ENCODE measurements around the gene SLC22A23. TPM values are rescaled to one million over a fixed set of nuclear protein-coding genes. Genes with fewer than 3 reads are reported as not detected.

The SLC22A23 gene
- total RNA-seq, 2 experiments from 2014 or later: not detected

DNA sequence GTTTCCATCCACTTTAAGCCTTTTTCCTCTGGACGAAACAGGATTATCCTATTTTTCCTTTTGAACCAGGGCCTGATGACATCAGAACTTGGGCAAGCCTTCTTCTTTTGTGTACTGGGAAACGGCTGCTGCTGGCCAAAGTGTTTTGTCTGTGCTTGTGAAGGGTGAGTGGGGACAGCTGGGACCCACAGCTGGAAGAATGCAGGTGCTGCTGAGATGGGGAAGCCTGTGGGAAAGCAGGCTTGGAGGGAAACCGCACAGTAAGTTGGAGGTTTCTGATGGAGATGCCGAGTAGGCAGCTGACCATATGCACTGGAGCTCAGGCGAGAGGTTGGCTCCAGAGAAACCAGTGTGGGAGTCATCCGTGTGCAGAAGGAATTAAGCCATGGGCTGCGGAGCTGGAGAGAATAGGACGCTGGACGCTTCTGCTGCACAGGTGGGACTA lies 206.6 kb downstream of the SLC22A23 start:
- no peaks in the 10 kb centered on the region for H3K79me2 ChIP-seq (ENCODE audit: insufficient read depth, low read depth, low read length)
- no peak overlapping the region for H2AFZ ChIP-seq (ENCODE audit: low read length)
- BruUV-seq (replicated peaks): no TSS peak
- intact Hi-C loops (cut with micrococcal nuclease; ENCODE audit: unreplicated experiment): loop anchor here (2.0 kb wide), 1 partner anchor 97 kb away; no protein-coding TSS in a partner anchor
- no peaks in the 10 kb centered on the region for H4K20me1 ChIP-seq (ENCODE audit: insufficient read depth, low read length)
- H3K9me2 ChIP-seq (ENCODE audit: insufficient read depth, low read length): no peaks in the 10 kb centered on the region
- H3K4me3 ChIP-seq (ENCODE audit: low read depth, low read length, poor library complexity, severe bottlenecking): no peak overlapping the region
- TF ChIP-seq CTCF (conservative IDR thresholded peaks at IDR 0.05; ENCODE audit: low read length) (no peak), EZH2phosphoT487 (IDR thresholded peaks at IDR 0.05; ENCODE audit: borderline replicate concordance, low read depth, low read length) (no peak)
- H3K9me3 ChIP-seq (ENCODE audit: low read length): no peaks in the 10 kb centered on the region
- H3K36me3 ChIP-seq (ENCODE audit: insufficient read depth, low read length): no peaks in the 10 kb centered on the region
- H3K27ac ChIP-seq (ENCODE audit: low read depth, low read length, poor library complexity, severe bottlenecking): no peak overlapping the region
- no peaks in the 10 kb centered on the region for H3K4me1 ChIP-seq (ENCODE audit: insufficient read depth, low read length, poor library complexity, severe bottlenecking)
- DNase-seq (ENCODE audit: low spot score): no peak
- ChIA-PET CTCF (ENCODE audit: unreplicated experiment) (interaction anchor here (1.4 kb wide), 1 partner anchor 129 kb away, joined by 3 read pairs; no protein-coding TSS in a partner anchor), POLR2A (interaction anchor here (1.3 kb wide), 1 partner anchor 10 kb away, joined by 3 read pairs; no protein-coding TSS in a partner anchor)
- H3K4me2 ChIP-seq (ENCODE audit: low read length): no peak overlapping the region

DNA sequence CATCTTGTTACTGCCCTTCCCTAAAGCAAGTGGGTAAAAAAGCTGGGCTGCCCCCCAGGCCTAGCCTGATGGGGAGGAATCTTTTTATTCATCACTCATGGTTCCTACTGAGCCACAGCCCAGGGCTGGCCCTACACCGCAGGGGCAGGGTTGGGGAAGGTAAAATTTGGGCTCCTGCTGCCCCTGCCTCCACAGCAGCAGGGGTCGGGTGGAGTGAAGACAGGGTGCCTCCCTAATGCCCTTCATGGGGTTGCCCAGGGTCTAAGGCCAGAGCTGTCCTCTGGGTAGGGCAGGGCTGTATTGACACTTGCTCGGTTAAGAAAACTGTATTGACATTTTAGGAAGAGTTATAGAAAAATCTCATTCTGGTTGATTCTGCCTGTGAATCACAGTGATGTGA lies 207.0 kb downstream of the SLC22A23 start:
- Histone ChIP-seq H3K9me2 (ENCODE audit: insufficient read depth, low read length) (no peaks in the 10 kb centered on the region), H3K79me2 (ENCODE audit: insufficient read depth, low read depth, low read length) (no peaks in the 10 kb centered on the region), H3K4me2 (ENCODE audit: low read length) (no peak overlapping the region), H3K27ac (ENCODE audit: low read depth, low read length, poor library complexity, severe bottlenecking) (no peak overlapping the region), H2AFZ (ENCODE audit: low read length) (no peak overlapping the region), H4K20me1 (ENCODE audit: insufficient read depth, low read length) (no peaks in the 10 kb centered on the region), H3K4me1 (ENCODE audit: insufficient read depth, low read length, poor library complexity, severe bottlenecking) (no peaks in the 10 kb centered on the region), H3K4me3 (ENCODE audit: low read depth, low read length, poor library complexity, severe bottlenecking) (no peak overlapping the region), H3K9me3 (ENCODE audit: low read length) (no peaks in the 10 kb centered on the region), H3K36me3 (ENCODE audit: insufficient read depth, low read length) (no peaks in the 10 kb centered on the region)
- ChIA-PET POLR2A (interaction anchor here (1.3 kb wide), 1 partner anchor 10 kb away, joined by 3 read pairs; no protein-coding TSS in a partner anchor), CTCF (ENCODE audit: unreplicated experiment) (no interaction called here)
- TF ChIP-seq EZH2phosphoT487 (IDR thresholded peaks at IDR 0.05; ENCODE audit: borderline replicate concordance, low read depth, low read length): no peak
- no peak for TF ChIP-seq CTCF (conservative IDR thresholded peaks at IDR 0.05; ENCODE audit: low read length)
- BruUV-seq (replicated peaks): no TSS peak
- DNase-seq (ENCODE audit: low spot score): no peak
- intact Hi-C loops (cut with micrococcal nuclease; ENCODE audit: unreplicated experiment): loop anchor here (2.0 kb wide), 1 partner anchor 97 kb away; no protein-coding TSS in a partner anchor
